GM21447 (cell line): Measurements from ENCODE around the gene IFITM5.
"Not testable (repeated sequence)": the region's sequence is repeated elsewhere in the genome, so short reads cannot be mapped to it uniquely, and the experiment has no call there.

Experiments
- ATAC-seq: cut with Tn5 transposase; IDR thresholded peaks from one replicate; pipeline ENCODE4 v1.9.1; 2021; ENCODE audit not compliant: unreplicated experiment

The IFITM5 gene

DNA sequence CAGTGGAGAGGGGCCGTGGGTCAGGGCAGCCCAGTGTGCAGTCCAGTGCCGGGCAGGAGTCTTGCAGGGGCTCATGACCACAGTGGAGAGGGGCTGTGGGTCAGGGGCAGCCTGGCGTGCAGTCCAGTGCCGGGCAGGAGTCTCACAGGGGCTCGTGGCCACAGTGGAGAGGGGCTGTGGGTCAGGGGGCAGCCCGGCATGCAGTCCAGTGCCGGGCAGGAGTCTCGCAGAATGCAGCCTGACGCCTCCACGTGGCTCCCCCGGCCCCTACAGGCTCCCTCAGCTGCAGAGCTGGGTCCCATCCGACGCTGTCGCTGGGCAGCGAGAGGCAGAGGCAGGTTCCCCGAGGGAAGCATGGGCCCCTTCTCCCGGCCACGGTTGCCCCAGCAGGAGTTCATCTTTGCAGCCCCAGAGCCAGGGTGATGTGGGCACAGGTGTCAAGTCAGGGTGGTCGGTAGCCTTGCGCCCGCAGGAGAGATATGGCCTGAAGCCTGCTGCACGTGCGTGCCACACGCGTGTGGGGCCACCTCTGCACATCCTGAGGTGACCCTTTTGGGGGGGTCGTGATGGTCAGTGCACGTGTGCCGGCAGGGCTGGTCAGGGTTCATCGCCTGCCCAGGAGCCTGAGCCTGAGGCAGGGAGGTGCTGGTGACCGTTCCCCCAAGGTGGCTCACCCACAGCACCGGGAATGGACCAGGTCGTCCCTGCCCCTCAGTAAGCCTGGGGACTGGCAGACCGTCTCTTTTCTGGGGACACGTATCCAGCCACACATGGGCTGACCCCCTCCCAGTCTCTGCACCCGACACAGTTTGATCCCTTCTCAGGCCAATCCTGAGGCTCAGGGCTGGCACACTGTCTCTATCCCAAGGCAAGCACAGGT lies 2.9 kb downstream of the IFITM5 start:
- no peak for ATAC-seq

DNA sequence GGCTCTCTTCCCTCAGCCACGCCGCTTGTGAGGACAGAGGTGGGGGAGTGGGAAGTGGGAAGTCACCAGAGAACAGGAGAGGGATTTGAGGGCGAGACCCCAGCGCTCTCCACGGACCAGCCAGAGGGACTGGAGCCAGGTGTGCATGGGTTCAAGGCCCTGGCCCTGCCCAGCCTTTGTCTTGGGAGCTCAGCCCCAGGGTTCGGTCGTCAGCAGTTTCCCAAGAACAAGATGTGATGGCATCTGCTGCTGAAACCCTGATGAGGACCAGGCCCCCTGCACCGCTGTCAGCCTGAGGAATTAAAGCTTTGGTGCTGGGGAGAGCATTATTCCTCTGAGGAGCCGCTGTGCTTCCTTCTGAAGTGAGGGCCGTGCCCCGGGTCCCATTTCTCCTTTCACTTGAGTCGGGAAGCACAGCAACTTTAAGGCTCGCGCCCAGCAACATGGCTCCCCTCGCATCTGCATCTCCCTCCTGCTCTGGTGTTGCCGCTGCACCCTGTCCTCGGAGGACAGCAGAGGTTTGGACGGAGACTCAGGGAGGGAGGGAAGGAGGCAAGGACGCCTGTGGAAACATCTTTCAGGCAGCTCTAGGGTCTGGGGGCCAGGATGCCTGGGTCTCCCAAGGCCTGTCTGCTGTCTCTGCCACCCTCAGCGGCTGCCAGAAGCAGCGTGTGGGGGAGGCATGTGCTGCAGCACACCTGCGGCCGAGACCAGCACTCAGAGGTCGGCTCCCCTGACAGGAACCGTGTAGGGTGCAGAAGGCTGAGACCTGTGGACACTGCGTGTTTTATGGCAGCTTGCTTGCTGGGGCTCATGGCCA lies 3.8 kb downstream of the IFITM5 start:
- no peak for ATAC-seq

DNA sequence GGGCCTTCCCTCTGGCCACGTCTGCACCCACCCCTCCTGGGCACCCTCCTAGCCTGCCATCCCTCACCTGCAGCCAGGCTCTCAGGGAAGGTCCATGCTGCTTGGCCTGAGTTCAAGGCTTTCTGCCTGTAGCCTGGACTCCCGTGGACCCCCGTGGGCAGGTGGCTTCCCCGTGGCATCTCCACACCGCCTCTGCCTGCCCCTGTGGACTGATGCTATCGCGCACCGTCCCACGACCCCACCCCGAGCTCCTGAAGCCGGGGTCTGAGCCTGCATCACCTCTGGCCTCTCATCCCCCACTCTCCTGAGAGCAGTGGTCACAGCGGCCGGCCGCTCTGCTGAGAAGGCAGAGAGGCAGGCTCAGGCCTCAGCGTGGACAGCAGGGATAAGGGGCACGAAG lies 4.5 kb downstream of the IFITM5 start:
- no peak for ATAC-seq

DNA sequence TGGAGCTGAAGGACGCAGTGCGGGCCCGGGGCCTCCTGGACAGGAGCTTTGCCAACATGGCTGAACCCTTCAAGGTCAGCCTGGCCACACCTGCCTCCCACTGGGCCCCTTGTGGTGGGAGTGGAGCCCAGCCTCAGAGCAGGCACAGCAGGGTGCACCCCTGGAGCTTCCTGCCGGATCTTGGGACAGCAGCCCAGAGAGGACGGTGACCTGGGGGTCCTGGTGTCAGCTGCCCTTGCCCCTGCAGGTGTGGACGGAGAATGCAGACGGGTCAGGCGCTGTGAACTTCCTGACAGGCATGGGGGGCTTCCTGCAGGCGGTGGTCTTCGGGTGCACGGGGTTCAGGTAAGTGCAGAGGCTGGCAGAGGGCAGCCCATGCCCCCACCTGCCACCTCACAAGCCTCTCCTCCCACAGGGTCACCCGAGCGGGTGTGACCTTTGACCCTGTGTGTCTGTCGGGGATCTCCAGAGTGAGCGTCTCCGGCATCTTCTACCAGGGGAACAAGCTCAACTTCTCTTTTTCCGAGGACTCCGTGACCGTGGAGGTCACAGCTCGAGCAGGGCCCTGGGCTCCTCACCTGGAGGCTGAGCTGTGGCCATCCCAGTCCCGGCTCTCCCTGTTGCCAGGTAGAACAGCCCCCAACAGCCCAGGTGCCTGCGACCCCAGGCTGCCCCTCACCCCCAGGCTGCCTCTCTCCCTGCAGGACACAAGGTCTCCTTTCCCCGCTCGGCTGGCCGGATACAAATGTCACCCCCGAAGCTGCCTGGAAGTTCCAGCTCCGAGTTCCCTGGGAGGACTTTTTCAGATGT lies 5.3 kb downstream of the IFITM5 start:
- ATAC-seq = no peak

DNA sequence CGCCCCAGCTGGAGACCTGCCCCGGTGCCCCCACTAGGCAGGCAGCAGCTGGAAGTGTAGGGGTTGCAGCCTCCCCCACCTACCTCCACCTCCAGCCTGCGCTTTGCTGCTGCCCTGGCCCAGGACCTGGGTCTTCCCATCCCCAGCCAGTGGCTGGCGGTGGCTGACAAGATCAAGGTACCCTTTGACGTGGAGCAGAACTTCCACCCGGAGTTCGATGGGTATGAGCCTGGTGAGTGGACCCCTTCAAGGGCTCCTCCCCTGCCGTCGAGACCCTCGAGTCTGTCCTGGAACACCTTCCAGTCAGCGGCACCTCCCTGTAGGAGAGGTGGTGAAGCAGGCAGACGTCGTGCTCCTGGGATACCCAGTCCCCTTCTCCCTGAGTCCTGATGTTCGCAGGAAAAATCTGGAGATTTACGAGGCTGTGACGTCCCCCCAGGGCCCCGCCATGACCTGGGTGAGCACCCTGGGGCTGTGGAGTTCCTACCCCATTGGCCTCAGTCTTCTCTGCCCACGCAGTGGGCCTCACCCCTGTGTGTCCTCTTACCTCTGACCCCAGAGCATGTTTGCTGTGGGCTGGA lies 6.0 kb downstream of the IFITM5 start:
- no peak for ATAC-seq

DNA sequence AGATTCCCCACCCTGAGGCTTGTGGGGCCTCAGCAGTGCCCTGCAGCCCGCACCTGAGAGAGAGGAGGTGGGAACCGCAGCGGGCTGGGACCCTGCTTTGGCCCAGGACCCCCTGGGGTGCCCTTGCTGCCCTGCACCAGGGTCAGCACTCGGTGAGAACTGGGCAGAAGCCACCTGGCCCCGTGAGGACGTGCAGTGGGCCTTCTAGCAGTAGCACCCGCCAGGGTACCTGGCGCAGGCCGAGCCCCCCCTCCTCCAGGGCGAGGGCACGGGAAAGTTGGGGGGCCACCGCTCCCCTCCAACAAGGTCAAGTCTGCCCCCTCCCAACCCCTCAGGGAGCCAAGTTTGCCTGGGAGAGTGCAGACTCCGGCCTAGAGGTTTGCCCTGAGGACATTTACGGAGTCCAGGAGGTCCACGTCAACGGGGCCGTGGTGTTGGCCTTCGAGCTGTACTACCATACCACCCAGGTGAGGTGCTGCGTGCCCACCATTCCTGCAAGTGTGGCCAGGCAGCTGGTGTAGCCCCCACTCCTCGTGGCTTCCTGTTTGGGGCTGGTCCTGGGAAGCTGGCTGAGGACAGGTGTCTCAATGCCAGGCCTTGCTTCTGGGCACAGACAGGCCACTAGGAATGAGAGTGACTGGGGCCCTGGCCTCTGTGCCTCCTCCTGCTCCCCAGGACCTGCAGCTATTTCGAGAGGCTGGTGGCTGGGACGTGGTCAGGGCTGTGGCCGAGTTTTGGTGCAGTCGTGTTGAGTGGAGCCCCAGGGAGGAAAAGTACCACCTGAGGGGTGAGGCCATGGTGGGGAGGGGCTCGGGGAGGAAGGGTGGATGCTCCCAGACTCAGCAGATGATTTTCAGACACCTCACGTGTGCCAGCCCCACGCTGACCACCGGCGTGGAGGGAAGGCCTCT lies 6.9 kb downstream of the IFITM5 start:
- ATAC-seq = no peak

DNA sequence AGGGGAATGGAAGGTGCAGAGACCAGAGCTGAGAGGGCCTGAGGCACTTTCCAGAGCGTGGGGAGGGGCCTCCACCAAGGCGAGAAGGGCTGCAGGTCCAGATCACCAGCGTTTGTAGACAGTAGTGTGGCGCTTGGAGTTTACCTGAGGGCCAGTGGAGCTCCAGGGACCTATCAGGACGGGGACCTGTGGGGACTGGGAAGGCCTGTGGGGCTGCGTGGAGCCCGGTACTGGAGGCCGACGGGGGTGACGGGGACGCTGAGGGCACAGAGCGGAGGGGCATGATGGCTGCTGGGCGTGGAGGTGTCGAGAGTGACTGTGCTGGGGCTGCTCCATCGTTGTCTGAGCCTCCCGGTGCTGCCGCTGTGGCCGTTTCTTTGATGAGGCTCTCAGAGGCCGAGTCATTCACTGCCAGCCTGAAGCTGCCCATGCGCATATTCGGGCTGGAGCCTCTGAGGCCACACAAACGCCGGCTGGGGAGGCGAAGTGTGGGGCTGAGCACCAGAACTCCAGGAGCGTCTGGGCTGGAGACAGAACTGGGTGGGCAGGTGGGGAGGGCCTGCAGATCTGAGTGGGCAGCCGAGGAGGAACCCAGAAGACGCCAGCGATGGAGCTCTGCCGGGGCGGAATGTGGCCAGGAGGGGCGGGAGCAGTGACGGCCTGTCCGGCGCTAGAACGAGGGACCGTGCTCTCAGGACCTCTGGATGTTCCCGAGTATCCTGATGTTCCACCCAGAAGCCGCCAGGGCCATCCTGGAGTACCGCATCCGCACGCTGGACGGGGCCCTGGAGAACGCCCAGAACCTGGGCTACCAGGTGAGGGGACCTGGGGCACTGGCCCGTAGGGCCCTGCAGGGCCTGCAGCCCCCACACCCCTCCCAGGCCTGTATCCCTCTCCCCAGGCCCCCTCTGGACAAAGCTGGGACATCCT lies 7.8 kb downstream of the IFITM5 start:
- ATAC-seq = no peak

DNA sequence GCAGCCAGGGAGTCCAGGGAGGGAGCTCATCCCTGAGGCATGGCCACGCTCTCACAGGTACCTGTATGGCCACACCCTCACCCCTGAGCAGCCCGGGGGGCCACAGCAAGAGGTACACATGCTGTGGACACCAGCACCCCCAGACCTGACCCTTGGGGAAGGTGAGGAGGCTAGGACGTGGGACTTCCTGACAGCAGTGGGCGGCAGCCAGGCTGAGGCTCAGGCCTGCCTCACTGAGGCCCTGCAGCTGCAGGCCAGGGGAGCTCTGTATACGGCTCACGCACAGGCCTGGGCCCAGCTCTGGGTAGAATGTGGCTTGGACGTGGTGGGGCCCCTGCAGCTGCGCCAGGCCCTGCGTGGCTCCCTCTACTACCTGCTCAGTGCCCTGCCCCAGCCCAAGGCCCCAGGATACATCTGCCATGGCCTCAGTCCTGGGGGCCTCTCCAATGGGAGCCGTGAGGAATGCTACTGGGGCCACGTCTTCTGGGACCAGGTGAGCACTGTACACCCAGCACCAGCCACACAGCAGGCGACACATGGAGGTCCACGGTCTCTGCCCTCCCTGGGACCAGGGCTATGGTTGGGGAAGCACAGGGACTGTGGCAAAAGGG lies 8.6 kb downstream of the IFITM5 start:
- ATAC-seq = no peak

DNA sequence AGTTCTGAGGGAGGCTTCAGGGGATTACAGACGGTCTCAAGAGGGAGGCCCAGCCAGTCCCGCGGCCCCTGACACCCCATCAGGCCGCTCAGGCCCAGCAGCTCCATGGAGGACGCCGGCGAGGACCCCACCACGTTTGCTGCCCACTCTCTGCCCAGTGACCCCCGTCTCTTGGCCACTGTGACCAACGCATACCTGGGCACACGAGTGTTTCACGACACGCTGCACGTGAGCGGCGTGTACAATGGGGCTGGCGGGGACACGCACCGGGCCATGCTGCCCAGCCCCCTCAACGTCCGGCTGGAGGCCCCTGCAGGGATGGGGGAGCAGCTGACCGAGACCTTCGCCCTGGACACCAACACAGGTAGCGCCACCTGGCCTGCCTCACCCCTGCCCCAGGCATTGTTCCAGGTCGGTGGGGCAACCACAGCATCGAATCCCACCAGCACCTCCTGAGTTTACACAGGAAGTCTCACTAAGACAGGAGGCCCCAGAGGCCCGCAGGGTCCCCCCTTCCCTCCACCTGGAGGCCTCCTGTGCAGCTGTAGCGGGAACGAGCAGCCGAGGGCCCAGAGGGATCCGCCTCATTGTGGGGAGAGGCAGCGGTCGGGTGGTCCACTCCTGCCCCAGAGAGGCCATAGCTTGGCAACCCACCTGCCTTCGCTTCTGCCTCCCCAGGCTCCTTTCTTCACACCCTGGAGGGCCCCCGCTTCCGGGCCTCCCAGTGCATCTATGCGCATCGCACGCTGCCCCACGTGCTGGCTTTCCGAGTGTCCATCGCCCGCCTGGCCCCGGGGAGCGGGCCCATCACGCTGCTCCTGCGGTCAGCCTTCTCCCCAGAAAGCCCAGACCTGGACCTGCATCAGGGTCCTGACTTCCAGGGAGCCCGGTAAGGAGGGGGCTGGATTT lies 9.4 kb downstream of the IFITM5 start:
- no peak for ATAC-seq

DNA sequence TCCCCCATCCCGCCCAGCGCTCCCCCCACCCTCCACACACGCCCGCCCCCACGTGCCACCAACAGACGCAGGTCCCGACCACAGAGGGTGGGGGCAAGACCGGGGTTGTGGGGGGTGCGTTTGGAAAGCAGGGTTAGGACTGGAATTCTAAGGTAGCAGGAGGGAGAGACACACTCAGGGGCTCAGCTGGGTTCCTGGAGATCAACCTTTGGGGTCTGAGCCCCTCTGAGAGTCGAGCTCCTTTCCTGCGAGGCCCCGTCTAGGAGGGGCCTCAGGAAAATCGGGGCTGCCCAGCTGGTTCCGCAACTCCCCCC lies 10.0 kb downstream of the IFITM5 start:
- no peak for ATAC-seq

DNA sequence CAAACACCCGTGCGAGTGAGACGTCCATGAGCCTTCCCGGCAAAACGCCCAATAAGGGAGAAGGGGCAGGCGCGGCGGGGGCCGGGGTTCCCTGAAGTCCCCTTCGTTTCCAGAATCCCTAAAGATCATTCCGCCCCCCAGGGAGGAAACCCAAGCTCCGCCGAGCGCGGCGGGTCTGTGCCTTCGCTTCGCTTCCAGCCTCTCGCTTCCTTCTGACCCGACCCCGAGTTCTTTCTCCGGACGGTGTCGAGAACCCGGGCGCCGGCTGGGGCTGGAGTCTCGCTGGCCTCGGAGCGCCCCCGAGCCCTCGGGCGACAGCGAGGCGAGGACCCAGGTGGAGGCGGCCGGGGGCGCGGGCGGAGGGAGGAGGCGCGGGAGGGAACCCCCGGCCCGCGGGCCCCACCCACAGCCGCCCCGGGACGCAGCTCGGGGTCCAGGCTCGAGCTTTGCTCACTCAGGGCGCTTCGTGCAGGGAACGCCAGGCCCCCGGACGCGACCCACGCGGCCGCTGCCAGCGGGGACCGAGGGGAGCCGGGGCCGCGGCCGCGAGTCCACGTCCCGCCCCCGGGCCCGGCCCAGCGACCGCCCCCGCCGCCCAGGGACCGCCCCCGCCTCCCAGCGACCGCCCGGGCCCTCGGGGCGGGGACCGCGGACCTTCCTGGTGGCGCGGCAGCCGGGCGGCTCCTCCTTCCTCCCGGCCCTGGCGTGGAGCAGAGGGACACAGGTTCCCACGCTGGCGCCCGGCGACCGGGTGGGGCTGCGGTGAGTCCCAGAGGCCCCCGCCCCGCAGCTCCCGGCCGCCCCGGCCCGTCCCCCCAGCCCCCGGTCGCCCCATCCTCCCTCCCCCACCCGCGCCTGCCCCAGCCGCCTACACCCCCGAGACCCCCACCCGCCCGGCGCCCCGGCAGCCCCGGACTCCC lies 10.6 kb downstream of the IFITM5 start, which contains the start of gene PGGHG:
TSS of gene PGGHG (plus strand) at position 649 of the 920 bp plus-strand sequence. CDS start 691 bp downstream, outside the sequence.
- peak; percentile 62 for ATAC-seq

DNA sequence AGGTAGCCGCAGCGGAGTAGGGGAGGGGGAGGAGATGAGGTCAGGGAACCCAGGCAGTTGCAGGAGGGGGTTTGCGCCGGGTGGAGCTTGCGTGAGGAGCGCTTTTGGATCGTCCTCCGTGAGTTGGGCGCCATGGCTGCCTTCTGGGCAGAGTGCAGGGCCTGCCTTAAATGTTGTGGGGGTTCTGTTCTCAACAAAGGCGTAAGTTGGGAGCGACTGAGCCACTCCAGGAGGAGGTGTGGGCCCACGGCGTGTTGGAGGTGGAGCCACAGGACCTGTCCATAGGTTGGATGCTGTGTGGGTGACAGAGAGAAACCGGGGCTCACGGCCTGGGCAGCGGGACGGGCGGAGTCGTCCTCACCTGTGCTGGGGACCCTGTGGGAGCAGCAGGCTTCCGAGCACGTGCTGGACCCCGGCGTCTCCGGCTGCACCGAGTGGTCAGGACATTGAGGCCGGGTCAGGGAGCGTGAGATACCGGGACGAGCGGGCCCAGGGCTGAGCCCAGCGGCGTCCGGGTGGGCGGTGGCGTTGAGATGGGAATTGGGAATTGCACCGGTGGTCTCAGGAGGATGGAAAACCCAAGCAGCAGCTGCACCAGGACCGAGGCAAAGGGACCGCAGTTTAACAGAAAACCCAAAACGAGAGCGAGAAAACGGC lies 11.4 kb downstream of the IFITM5 start:
- no peak for ATAC-seq

DNA sequence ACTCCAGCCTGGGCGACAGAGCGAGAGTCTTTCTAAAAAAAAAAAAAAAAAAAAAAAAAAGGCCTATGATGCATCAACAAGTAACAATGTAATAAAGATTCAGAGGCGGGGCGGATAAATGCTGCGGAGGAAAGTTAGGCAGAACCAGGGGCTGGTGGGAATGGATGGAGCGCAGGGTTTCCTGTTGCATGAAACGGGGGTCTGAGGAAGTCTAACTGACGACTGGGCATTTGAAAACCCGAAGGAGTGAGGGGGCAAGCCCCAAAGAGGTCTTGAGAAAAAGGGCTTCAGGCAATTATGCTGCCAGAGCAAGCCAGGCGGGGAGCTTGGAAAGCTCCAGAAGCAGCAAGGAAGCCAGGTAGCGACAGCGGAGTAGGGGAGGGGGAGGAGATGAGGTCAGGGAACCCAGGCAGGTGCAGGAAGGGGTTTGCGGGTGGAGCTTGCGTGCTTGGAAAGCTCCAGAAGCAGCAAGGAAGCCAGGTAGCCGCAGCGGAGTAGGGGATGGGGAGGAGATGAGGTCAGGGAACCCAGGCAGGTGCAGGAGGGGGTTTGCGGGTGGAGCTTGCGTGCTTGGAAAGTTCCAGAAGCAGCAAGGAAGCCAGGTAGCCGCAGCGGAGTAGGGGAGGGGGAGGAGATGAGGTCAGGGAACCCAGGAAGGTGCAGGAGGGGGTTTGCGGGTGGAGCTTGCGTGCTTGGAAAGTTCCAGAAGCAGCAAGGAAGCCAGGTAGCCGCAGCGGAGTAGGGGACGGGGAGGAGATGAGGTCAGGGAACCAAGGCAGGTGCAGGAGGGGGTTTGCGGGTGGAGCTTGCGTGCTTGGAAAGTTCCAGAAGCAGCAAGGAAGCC lies 12.1 kb downstream of the IFITM5 start:
- not testable (repeated sequence) for ATAC-seq

DNA sequence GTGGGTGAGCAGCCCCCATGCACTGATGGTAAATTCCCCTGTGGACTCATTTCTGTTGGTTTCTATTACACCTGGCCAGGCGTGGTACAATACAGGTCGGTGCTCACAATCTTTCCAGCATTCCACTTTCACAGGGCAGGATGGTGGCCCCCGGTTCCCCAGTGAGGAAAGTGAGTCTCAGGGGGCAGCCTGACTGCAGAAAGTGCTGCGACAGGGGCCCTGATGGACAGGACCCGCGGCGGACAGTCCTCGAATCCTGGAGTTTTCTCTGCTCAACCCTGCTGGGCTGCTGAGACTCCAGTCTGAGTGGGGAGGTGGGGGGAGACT lies 13.5 kb downstream of the IFITM5 start:
- ATAC-seq = no peak
